Measurements from ENCODE around the gene NRP1.
"Not testable (repeated sequence)": the region's sequence is repeated elsewhere in the genome, so short reads cannot be mapped to it uniquely, and the experiment has no call there.

The NRP1 gene

DNA sequence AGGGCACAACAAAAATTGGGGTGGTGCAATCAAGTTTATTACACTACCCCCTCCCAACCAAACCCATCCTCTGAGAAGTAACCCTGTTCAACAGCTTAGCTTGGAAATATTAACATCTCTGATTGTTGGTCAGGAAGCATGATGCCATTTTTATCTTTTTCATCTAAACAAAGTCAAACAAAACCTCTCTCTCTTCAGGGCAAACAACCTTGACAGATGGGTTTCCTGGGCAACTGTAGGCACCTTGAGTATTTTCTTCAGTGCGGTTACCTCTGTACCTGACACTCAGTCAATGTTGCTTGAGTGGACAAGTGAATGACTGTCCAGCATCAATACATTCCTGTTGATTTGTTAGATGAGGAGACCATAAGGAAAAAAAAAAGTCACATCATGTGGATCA lies 183.6 kb downstream of the NRP1 start:
- no peaks in the 10 kb centered on the region for H3K4me1 ChIP-seq (ENCODE audit: control insufficient read depth, insufficient read depth, low read length)

DNA sequence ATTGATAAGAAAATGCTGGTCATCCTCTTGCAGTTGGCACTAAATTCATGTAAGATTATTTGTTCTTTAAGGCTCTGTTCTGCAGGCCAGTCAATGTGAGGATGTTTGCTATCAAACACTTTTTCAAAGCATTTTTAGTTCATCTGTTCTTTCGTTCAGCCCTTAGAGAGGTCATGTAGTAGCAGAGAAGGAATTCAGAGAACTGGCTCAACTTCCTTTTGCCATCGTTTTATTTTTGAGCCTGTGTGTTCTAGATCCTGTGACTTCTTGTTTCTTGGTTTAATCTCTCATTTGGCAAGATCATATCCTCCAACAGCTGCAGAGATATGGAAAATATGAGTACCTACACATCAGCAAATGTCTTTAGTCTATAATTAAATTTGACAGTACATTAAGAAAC lies 184.3 kb downstream of the NRP1 start:
- Histone ChIP-seq H3K9me3 (ENCODE audit: control insufficient read depth in 2 of 2, low read length in 2 of 2) (no peaks in the 10 kb centered on the region), H3K9ac (ENCODE audit: low read length in 2 of 2) (no peak overlapping the region), H3K4me3 (ENCODE audit: low read length in 2 of 2) (no peak overlapping the region), H3K36me3 (ENCODE audit: control insufficient read depth in 2 of 2, insufficient read depth in 2 of 2, low read length in 2 of 2) (no peaks in the 10 kb centered on the region), H3K27me3 (ENCODE audit: control insufficient read depth in 1 of 2, insufficient read depth in 2 of 2, low read length in 2 of 2) (no peaks in the 10 kb centered on the region), H3K27ac (ENCODE audit: low read length) (no peak overlapping the region), H3K4me1 (ENCODE audit: control insufficient read depth, insufficient read depth, low read length) (no peaks in the 10 kb centered on the region)

More for the DNA sequence above, 183.6 kb downstream of the NRP1 start:
- Histone ChIP-seq H3K4me3 (ENCODE audit: low read length in 2 of 2) (no peak overlapping the region), H3K9ac (ENCODE audit: low read length in 2 of 2) (no peak overlapping the region), H3K27me3 (ENCODE audit: control insufficient read depth in 1 of 2, insufficient read depth in 2 of 2, low read length in 2 of 2) (no peaks in the 10 kb centered on the region), H3K27ac (ENCODE audit: low read length) (no peak overlapping the region), H3K36me3 (ENCODE audit: control insufficient read depth in 2 of 2, insufficient read depth in 2 of 2, low read length in 2 of 2) (no peaks in the 10 kb centered on the region), H3K9me3 (ENCODE audit: control insufficient read depth in 2 of 2, low read length in 2 of 2) (no peaks in the 10 kb centered on the region)

DNA sequence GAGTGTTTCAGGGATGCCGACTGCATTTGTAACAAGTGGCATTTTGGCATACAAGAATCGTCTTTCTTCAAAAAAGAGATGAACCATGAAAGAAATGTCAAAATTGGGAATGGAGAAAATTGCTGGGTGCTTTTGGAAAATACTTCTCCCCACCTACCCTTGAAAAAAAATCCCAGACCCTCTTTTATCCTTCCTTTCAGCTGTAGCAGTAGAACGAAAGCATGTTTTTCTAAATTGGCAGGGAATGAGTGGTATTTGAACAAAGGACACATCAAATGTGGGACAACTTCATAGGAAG lies 187.5 kb downstream of the NRP1 start:
- Histone ChIP-seq H3K4me1 (ENCODE audit: control insufficient read depth, insufficient read depth, low read length) (no peaks in the 10 kb centered on the region), H3K36me3 (ENCODE audit: control insufficient read depth in 2 of 2, insufficient read depth in 2 of 2, low read length in 2 of 2) (no peaks in the 10 kb centered on the region), H3K27ac (ENCODE audit: low read length) (no peak overlapping the region), H3K9me3 (ENCODE audit: control insufficient read depth in 2 of 2, low read length in 2 of 2) (no peaks in the 10 kb centered on the region), H3K9ac (ENCODE audit: low read length in 2 of 2) (no peak overlapping the region), H3K4me3 (ENCODE audit: low read length in 2 of 2) (no peak overlapping the region), H3K27me3 (ENCODE audit: control insufficient read depth in 1 of 2, insufficient read depth in 2 of 2, low read length in 2 of 2) (no peaks in the 10 kb centered on the region)

DNA sequence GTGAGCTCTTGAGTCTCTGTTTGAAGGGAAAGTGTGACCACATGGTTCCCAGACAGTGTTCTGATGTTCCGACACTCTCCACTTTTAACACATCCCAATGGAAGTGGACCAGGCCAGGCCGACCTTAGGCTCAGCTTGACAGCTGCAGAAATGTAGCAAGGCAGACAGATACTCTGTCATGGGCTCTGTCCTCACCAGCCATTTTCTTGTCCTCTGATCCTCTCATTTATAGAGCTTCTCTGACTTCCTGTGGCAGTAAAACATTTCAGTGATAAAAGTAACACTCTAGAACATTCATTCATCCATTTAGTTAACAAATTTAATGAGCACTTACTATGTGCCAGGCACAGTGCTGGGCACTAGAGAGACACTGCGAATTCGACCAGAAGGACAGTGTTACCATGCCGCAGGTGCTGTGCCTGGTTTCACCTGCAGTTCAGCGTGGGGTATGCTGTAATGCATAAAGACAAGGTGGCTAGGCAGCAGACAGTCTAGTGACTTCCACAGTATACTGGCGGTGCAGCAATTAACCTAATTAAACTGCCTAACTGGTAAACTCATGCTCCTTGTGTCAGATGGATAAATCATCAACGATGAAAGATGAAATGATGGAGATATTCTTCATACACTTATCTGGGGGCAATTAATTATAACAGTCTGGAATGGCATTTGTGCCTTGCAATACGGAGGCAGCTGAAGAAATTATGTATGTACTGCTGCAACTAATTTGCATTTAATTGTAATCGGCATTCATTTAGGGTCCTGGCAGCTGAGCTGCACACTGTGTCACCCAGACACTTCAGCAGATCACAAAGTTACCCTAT lies 188.1 kb downstream of the NRP1 start:
- no peaks in the 10 kb centered on the region for H3K36me3 ChIP-seq (ENCODE audit: control insufficient read depth in 2 of 2, insufficient read depth in 2 of 2, low read length in 2 of 2)
- no peaks in the 10 kb centered on the region for H3K9me3 ChIP-seq (ENCODE audit: control insufficient read depth in 2 of 2, low read length in 2 of 2)
- no peak overlapping the region for H3K27ac ChIP-seq (ENCODE audit: low read length)
- H3K4me1 ChIP-seq (ENCODE audit: control insufficient read depth, insufficient read depth, low read length) = no peaks in the 10 kb centered on the region
- no peaks in the 10 kb centered on the region for H3K27me3 ChIP-seq (ENCODE audit: control insufficient read depth in 1 of 2, insufficient read depth in 2 of 2, low read length in 2 of 2)
- no peak overlapping the region for H3K4me3 ChIP-seq (ENCODE audit: low read length in 2 of 2)
- H3K9ac ChIP-seq (ENCODE audit: low read length in 2 of 2) = no peak overlapping the region

DNA sequence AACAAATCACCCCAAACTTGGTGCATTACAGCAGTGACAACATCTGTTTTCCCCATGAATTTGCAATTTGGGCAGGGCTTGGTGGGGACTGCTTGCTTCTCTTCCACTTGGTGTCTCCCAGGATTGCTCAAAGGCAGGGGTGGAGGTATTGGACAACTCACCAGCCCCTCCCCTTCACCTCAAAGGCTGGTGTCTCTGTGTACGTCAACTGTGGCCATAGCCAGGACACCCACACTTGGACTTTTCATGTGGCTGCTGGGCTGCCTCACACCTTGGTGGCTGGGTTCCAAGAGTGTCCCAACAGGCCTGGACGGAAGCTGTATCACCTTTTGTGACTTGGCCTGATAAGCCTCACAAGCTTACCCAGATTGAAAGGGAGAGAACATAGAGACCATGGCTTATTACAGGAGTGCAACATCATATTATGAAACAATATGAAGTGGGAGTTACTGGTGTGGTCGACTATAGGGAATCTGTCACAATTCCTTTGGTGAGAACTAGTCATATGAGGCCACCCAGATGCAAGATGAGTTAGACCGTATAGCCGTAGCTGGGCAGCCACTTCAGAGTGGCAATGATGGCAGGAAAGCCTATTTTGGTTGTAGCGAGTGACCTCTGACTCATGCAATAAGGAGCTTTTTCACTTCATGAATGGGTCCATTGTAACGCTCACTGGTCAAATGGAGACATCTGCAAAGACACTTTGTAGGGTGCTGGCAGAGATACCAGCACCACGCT lies 188.8 kb downstream of the NRP1 start:
- Histone ChIP-seq H3K9me3 (ENCODE audit: control insufficient read depth in 2 of 2, low read length in 2 of 2) (no peaks in the 10 kb centered on the region), H3K4me1 (ENCODE audit: control insufficient read depth, insufficient read depth, low read length) (peaks cover 2% of the 10 kb centered on the region), H3K36me3 (ENCODE audit: control insufficient read depth in 2 of 2, insufficient read depth in 2 of 2, low read length in 2 of 2) (no peaks in the 10 kb centered on the region), H3K9ac (ENCODE audit: low read length in 2 of 2) (no peak overlapping the region), H3K27me3 (ENCODE audit: control insufficient read depth in 1 of 2, insufficient read depth in 2 of 2, low read length in 2 of 2) (no peaks in the 10 kb centered on the region), H3K4me3 (ENCODE audit: low read length in 2 of 2) (no peak overlapping the region), H3K27ac (ENCODE audit: low read length) (no peak overlapping the region)

DNA sequence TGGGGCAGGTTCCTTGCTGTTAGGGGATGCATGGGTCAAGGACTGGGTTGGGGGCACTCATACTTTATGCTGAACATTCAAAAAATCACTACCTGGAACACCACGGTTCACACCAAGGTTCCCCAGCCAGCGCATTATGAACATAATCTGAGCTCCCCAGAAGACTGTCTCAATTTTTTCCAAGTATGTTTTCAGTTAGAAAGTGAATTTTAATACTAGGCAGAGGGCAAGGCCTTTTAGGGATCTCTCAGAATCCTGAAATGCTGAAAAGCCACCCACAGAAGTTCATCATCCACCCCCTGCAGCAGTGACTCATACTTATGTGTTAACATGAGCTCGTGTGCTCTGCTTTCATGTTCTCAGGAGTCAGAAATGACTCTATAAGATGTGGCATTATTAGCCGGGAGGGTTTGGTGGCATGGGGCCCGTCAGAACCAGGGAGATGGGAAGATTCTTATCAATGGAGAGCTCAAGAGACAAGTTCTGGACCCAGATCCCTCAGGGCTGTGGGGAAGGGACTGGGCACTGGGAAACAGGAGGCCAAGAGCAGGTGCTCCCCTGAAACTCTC lies 191.2 kb downstream of the NRP1 start:
- no peak overlapping the region for H3K9ac ChIP-seq (ENCODE audit: low read length in 2 of 2)
- no peaks in the 10 kb centered on the region for H3K27me3 ChIP-seq (ENCODE audit: control insufficient read depth in 1 of 2, insufficient read depth in 2 of 2, low read length in 2 of 2)
- H3K4me1 ChIP-seq (ENCODE audit: control insufficient read depth, insufficient read depth, low read length) = peaks cover 2% of the 10 kb centered on the region
- no peaks in the 10 kb centered on the region for H3K36me3 ChIP-seq (ENCODE audit: control insufficient read depth in 2 of 2, insufficient read depth in 2 of 2, low read length in 2 of 2)
- H3K27ac ChIP-seq (ENCODE audit: low read length) = no peak overlapping the region
- H3K4me3 ChIP-seq (ENCODE audit: low read length in 2 of 2) = no peak overlapping the region
- H3K9me3 ChIP-seq (ENCODE audit: control insufficient read depth in 2 of 2, low read length in 2 of 2) = no peaks in the 10 kb centered on the region

DNA sequence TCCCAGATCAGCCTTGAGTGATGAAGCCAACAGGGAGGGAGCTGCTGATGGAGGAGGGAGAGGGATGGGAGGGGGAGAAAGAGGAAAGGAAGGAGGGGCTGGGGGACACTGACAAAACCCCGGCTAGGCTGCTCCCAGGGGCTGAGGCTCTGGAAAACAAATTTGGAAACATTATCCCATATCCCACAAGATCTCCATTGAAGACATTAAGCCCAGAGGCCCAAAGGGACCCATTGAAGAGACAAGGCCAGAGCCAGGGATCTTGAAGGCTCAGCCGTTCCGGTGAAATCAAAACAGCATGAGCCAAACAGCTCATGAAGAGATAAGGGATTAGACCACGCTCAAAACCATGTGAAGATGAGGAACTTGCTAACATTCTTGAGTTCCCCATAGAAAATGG lies 192.2 kb downstream of the NRP1 start:
- H3K4me1 ChIP-seq (ENCODE audit: control insufficient read depth, insufficient read depth, low read length) = peaks cover 2% of the 10 kb centered on the region
- no peak overlapping the region for H3K27ac ChIP-seq (ENCODE audit: low read length)

DNA sequence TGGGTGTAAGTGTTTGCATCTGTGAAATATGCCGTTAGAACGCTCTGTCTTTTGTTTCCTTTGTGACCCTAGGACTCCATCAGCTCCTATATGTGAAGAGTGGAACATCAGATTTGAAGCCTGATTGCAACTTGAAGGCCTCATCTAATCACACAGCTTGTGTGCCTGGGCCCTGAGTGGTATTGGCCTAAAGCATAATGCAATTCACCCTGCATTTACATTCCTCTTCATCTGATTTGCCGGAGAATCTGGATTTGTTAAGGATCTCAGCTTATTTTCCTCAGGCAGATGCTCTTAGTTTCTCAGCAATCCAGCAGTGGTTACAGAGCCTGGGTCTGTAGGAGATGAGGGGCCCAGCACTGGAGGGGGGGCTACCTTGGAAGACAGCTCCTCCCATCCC lies 193.2 kb downstream of the NRP1 start:
- no peaks in the 10 kb centered on the region for H3K9me3 ChIP-seq (ENCODE audit: control insufficient read depth in 2 of 2, low read length in 2 of 2)
- no peak overlapping the region for H3K9ac ChIP-seq (ENCODE audit: low read length in 2 of 2)
- H3K27ac ChIP-seq (ENCODE audit: low read length) = no peak overlapping the region
- H3K4me1 ChIP-seq (ENCODE audit: control insufficient read depth, insufficient read depth, low read length) = peaks cover 4% of the 10 kb centered on the region
- H3K27me3 ChIP-seq (ENCODE audit: control insufficient read depth in 1 of 2, insufficient read depth in 2 of 2, low read length in 2 of 2) = no peaks in the 10 kb centered on the region
- no peaks in the 10 kb centered on the region for H3K36me3 ChIP-seq (ENCODE audit: control insufficient read depth in 2 of 2, insufficient read depth in 2 of 2, low read length in 2 of 2)
- no peak overlapping the region for H3K4me3 ChIP-seq (ENCODE audit: low read length in 2 of 2)

More for the DNA sequence above, 192.2 kb downstream of the NRP1 start:
- Histone ChIP-seq H3K4me3 (ENCODE audit: low read length in 2 of 2) (no peak overlapping the region), H3K27me3 (ENCODE audit: control insufficient read depth in 1 of 2, insufficient read depth in 2 of 2, low read length in 2 of 2) (no peaks in the 10 kb centered on the region), H3K9ac (ENCODE audit: low read length in 2 of 2) (no peak overlapping the region), H3K36me3 (ENCODE audit: control insufficient read depth in 2 of 2, insufficient read depth in 2 of 2, low read length in 2 of 2) (no peaks in the 10 kb centered on the region), H3K9me3 (ENCODE audit: control insufficient read depth in 2 of 2, low read length in 2 of 2) (no peaks in the 10 kb centered on the region)

DNA sequence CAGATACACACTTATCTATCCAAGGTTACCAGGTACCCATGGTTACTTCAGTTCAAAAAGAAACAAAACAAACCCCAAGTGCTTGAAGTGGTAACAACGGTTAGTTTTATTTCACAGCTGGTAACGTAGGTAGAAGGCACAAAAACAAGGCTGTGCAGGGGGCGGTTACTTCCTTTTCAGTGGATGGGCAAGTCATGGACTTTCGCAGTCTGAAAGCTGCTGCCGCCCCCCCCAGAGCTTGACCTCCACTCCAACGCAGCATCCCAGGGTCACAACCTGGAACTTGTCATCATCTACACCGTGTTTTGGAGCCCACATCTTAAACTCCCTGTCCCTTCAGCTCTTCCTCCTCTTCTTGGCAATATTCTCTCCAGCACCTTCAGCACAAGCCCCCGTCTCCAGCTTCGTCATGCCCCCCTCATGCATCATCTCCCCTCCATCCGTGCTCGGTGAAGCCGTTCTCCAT lies 195.3 kb downstream of the NRP1 start:
- no peaks in the 10 kb centered on the region for H3K9me3 ChIP-seq (ENCODE audit: control insufficient read depth in 2 of 2, low read length in 2 of 2)
- H3K27me3 ChIP-seq (ENCODE audit: control insufficient read depth in 1 of 2, insufficient read depth in 2 of 2, low read length in 2 of 2) = no peaks in the 10 kb centered on the region
- H3K27ac ChIP-seq (ENCODE audit: low read length) = no peak overlapping the region
- H3K9ac ChIP-seq (ENCODE audit: low read length in 2 of 2) = no peak overlapping the region
- peaks cover 11% of the 10 kb centered on the region for H3K4me1 ChIP-seq (ENCODE audit: control insufficient read depth, insufficient read depth, low read length)
- no peak overlapping the region for H3K4me3 ChIP-seq (ENCODE audit: low read length in 2 of 2)
- H3K36me3 ChIP-seq (ENCODE audit: control insufficient read depth in 2 of 2, insufficient read depth in 2 of 2, low read length in 2 of 2) = no peaks in the 10 kb centered on the region

DNA sequence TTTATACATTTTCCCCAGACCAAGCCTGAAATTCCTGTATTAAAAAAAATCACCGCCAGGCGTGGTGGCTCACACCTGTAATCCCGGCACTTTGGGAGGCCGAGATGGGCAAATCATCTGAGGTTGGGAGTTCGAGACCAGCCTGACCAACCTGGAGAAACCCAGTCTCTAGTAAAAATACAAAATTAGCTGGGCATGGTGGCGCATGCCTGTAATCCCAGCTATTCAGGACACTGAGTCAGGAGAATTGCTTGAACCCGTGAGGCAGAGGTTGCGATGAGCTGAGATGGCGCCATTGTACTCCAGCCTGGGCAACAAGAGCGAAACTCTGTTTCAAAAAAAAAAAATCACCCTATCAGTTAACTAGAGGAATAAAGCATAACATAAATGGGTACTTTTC lies 195.8 kb downstream of the NRP1 start:
- H3K4me3 ChIP-seq (ENCODE audit: low read length in 2 of 2); H3K9me3 ChIP-seq (ENCODE audit: control insufficient read depth in 2 of 2, low read length in 2 of 2); H3K27me3 ChIP-seq (ENCODE audit: control insufficient read depth in 1 of 2, insufficient read depth in 2 of 2, low read length in 2 of 2); H3K9ac ChIP-seq (ENCODE audit: low read length in 2 of 2); H3K27ac ChIP-seq (ENCODE audit: low read length); H3K36me3 ChIP-seq (ENCODE audit: control insufficient read depth in 2 of 2, insufficient read depth in 2 of 2, low read length in 2 of 2): not testable (repeated sequence)
- peaks cover 11% of the 10 kb centered on the region for H3K4me1 ChIP-seq (ENCODE audit: control insufficient read depth, insufficient read depth, low read length)
